ENCODE data around the gene DAB2IP.

DAB2IP gene

DNA sequence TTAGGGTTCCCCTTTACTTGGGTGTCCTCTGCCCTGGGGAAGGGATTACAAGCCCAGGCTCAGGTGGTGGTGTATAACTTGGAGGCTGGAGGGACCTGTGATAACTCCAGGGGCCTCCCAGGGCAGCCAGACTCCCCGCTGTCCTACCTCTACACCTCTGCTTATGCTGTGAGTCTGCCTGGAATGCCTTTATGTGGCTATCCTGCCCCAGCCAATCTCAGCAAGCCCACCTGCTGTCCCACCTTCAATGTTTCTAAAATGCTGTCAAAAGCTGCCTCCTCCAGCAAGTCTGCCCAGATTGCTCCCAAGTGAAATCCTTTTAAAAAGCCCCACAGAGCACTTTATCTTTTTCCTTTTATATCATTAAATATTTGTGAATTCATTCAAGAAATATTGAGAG is 39.3 kb downstream of the DAB2IP start:
- Histone ChIP-seq H3K79me1 (ENCODE audit: low read length) (no peaks in the 10 kb centered on the region), H2BK5ac (ENCODE audit: low read depth, low read length, poor library complexity) (no peak overlapping the region), H3K27me3 (ENCODE audit: insufficient read depth, low read length) (no peaks in the 10 kb centered on the region), H3K4me3 (ENCODE audit: low read depth, low read length) (no peak overlapping the region), H3K27ac (ENCODE audit: low read depth, low read length) (no peak overlapping the region), H3K23ac (ENCODE audit: low read length) (no peak overlapping the region), H3K9me3 (ENCODE audit: insufficient read depth, low read depth, low read length) (no peaks in the 10 kb centered on the region), H2AFZ (ENCODE audit: insufficient read depth, low read length, poor library complexity) (no peak overlapping the region), H3K18ac (ENCODE audit: low read length) (no peak overlapping the region), H4K91ac (ENCODE audit: low read depth, low read length) (no peak overlapping the region), H4K8ac (ENCODE audit: low read depth, low read length) (no peak overlapping the region), H3K4me2 (ENCODE audit: low read length) (no peak overlapping the region), H3K4me1 (ENCODE audit: control insufficient read depth in 1 of 2, insufficient read depth in 2 of 2, low read length in 2 of 2) (peaks cover 14 to 15% of the 10 kb centered on the region in 2 experiments), H2AK5ac (ENCODE audit: low read length) (no peak overlapping the region), H3K14ac (ENCODE audit: low read length) (no peak overlapping the region), H3K4ac (ENCODE audit: low read depth, low read length) (no peak overlapping the region), H3K79me2 (ENCODE audit: control insufficient read depth, insufficient read depth, low read length, poor library complexity) (no peaks in the 10 kb centered on the region), H4K12ac (ENCODE audit: low read depth, low read length) (no peak overlapping the region), H3K36me3 (ENCODE audit: control insufficient read depth in 1 of 2, insufficient read depth in 2 of 2, low read length in 2 of 2) (peaks cover 6% of the 10 kb centered on the region in 2 experiments), H3K9ac (ENCODE audit: low read length) (no peak overlapping the region), H2BK12ac (ENCODE audit: low read length) (no peak overlapping the region), H2BK120ac (ENCODE audit: insufficient read depth, low read length, poor library complexity) (no peak overlapping the region)
- no peak for DNase-seq
- no CpG with 5 or more reads among the region's 1 CpG for WGBS (ENCODE audit: extremely low coverage, insufficient coverage, insufficient read length)

- Histone ChIP-seq H2AFZ (ENCODE audit: insufficient read depth, low read length, poor library complexity) (no peak overlapping the region), H3K9ac (ENCODE audit: low read length) (no peak overlapping the region), H2BK12ac (ENCODE audit: low read length) (no peak overlapping the region), H4K8ac (ENCODE audit: low read depth, low read length) (no peak overlapping the region), H3K4me2 (ENCODE audit: low read length) (no peak overlapping the region), H3K79me1 (ENCODE audit: low read length) (no peaks in the 10 kb centered on the region), H4K12ac (ENCODE audit: low read depth, low read length) (no peak overlapping the region), H3K79me2 (ENCODE audit: control insufficient read depth, insufficient read depth, low read length, poor library complexity) (no peaks in the 10 kb centered on the region), H2BK120ac (ENCODE audit: insufficient read depth, low read length, poor library complexity) (no peak overlapping the region), H3K36me3 (ENCODE audit: control insufficient read depth in 1 of 2, insufficient read depth in 2 of 2, low read length in 2 of 2) (peaks cover 6% of the 10 kb centered on the region in 2 experiments), H3K4me3 (ENCODE audit: low read depth, low read length) (no peak overlapping the region), H3K4me1 (ENCODE audit: control insufficient read depth in 1 of 2, insufficient read depth in 2 of 2, low read length in 2 of 2) (peaks cover 14 to 15% of the 10 kb centered on the region in 2 experiments), H3K23ac (ENCODE audit: low read length) (no peak overlapping the region), H2AK5ac (ENCODE audit: low read length) (no peak overlapping the region), H3K27me3 (ENCODE audit: insufficient read depth, low read length) (no peaks in the 10 kb centered on the region), H3K14ac (ENCODE audit: low read length) (no peak overlapping the region), H4K91ac (ENCODE audit: low read depth, low read length) (no peak overlapping the region), H3K18ac (ENCODE audit: low read length) (peak overlapping the region; percentile 35), H3K27ac (ENCODE audit: low read depth, low read length) (no peak overlapping the region), H3K9me3 (ENCODE audit: insufficient read depth, low read depth, low read length) (no peaks in the 10 kb centered on the region), H3K4ac (ENCODE audit: low read depth, low read length) (no peak overlapping the region), H2BK5ac (ENCODE audit: low read depth, low read length, poor library complexity) (no peak overlapping the region)
- peak; percentile 61 to 63 for DNase-seq
- WGBS (ENCODE audit: extremely low coverage, insufficient coverage, insufficient read length), result no CpG with 5 or more reads among the region's 6 CpGs
Observed at GRCh38 chr9:121691890-121692289, 40.5 kb downstream of the DAB2IP start.

- no CpG with 5 or more reads among the region's 14 CpGs for WGBS (ENCODE audit: extremely low coverage, insufficient coverage, insufficient read length)
- peak; percentile 88 to 95 for DNase-seq
- Histone ChIP-seq H2AFZ (ENCODE audit: insufficient read depth, low read length, poor library complexity) (no peak overlapping the region), H2BK12ac (ENCODE audit: low read length) (no peak overlapping the region), H3K79me2 (ENCODE audit: control insufficient read depth, insufficient read depth, low read length, poor library complexity) (no peaks in the 10 kb centered on the region), H3K4me2 (ENCODE audit: low read length) (no peak overlapping the region), H3K36me3 (ENCODE audit: control insufficient read depth in 1 of 2, insufficient read depth in 2 of 2, low read length in 2 of 2) (peaks cover 6% of the 10 kb centered on the region in 2 experiments), H3K4ac (ENCODE audit: low read depth, low read length) (no peak overlapping the region), H3K9ac (ENCODE audit: low read length) (no peak overlapping the region), H3K27ac (ENCODE audit: low read depth, low read length) (no peak overlapping the region), H3K14ac (ENCODE audit: low read length) (no peak overlapping the region), H3K9me3 (ENCODE audit: insufficient read depth, low read depth, low read length) (no peaks in the 10 kb centered on the region), H3K4me1 (ENCODE audit: control insufficient read depth in 1 of 2, insufficient read depth in 2 of 2, low read length in 2 of 2) (peaks cover 11 to 14% of the 10 kb centered on the region in 2 experiments), H3K18ac (ENCODE audit: low read length) (peak overlapping the region; percentile 38), H2BK120ac (ENCODE audit: insufficient read depth, low read length, poor library complexity) (no peak overlapping the region), H2AK5ac (ENCODE audit: low read length) (no peak overlapping the region), H3K79me1 (ENCODE audit: low read length) (no peaks in the 10 kb centered on the region), H4K91ac (ENCODE audit: low read depth, low read length) (no peak overlapping the region), H3K27me3 (ENCODE audit: insufficient read depth, low read length) (no peaks in the 10 kb centered on the region), H3K4me3 (ENCODE audit: low read depth, low read length) (no peak overlapping the region), H4K8ac (ENCODE audit: low read depth, low read length) (no peak overlapping the region), H3K23ac (ENCODE audit: low read length) (no peak overlapping the region), H2BK5ac (ENCODE audit: low read depth, low read length, poor library complexity) (no peak overlapping the region), H4K12ac (ENCODE audit: low read depth, low read length) (no peak overlapping the region)
Observed at GRCh38 chr9:121692606-121693387, 41.4 kb downstream of the DAB2IP start.

- Histone ChIP-seq H3K27me3 (ENCODE audit: insufficient read depth, low read length) (no peaks in the 10 kb centered on the region), H4K8ac (ENCODE audit: low read depth, low read length) (no peak overlapping the region), H3K4me2 (ENCODE audit: low read length) (no peak overlapping the region), H2BK12ac (ENCODE audit: low read length) (no peak overlapping the region), H2AFZ (ENCODE audit: insufficient read depth, low read length, poor library complexity) (no peak overlapping the region), H3K4ac (ENCODE audit: low read depth, low read length) (no peak overlapping the region), H3K79me1 (ENCODE audit: low read length) (no peaks in the 10 kb centered on the region), H3K9ac (ENCODE audit: low read length) (no peak overlapping the region), H2BK120ac (ENCODE audit: insufficient read depth, low read length, poor library complexity) (no peak overlapping the region), H3K4me1 (ENCODE audit: control insufficient read depth in 1 of 2, insufficient read depth in 2 of 2, low read length in 2 of 2) (peaks cover 12 to 15% of the 10 kb centered on the region in 2 experiments), H3K14ac (ENCODE audit: low read length) (no peak overlapping the region), H3K4me3 (ENCODE audit: low read depth, low read length) (no peak overlapping the region), H4K12ac (ENCODE audit: low read depth, low read length) (no peak overlapping the region), H2BK5ac (ENCODE audit: low read depth, low read length, poor library complexity) (no peak overlapping the region), H3K27ac (ENCODE audit: low read depth, low read length) (no peak overlapping the region), H3K23ac (ENCODE audit: low read length) (no peak overlapping the region), H3K18ac (ENCODE audit: low read length) (no peak overlapping the region), H3K9me3 (ENCODE audit: insufficient read depth, low read depth, low read length) (no peaks in the 10 kb centered on the region), H2AK5ac (ENCODE audit: low read length) (no peak overlapping the region), H4K91ac (ENCODE audit: low read depth, low read length) (no peak overlapping the region), H3K79me2 (ENCODE audit: control insufficient read depth, insufficient read depth, low read length, poor library complexity) (no peaks in the 10 kb centered on the region), H3K36me3 (ENCODE audit: control insufficient read depth in 1 of 2, insufficient read depth in 2 of 2, low read length in 2 of 2) (peaks cover 4 to 5% of the 10 kb centered on the region in 2 experiments)
- no CpG with 5 or more reads among the region's 4 CpGs for WGBS (ENCODE audit: extremely low coverage, insufficient coverage, insufficient read length)
- DNase-seq, result no peak
Observed at GRCh38 chr9:121693388-121693670, 41.9 kb downstream of the DAB2IP start.

Data from trophoblast cell (in vitro differentiated cells and primary cell).